Thoracic aorta (tissue), 2 donors: ENCODE results near the gene PRSS38. TPM values are rescaled to one million over a fixed set of nuclear protein-coding genes. Genes with fewer than 3 reads are reported as not detected.

Experiments used
- ATAC-seq: fragments of 150-250 bp; one replicate; pipeline ENCODE4 v1.8.0; 2017; ENCODE audit warnings: low read depth; ENCODE audit not compliant: insufficient number of reproducible peaks, low FRiP score
- DNase-seq: peaks from one replicate; pipeline ENCODE4 v3.0.0-alpha.2; 2020; ENCODE audit warnings: low spot score
- H3K27ac ChIP-seq, 2 donors: fragments of 200-600 bp; sonication (generic); 1 replicate in 1 of 2; 2 replicates in 1 of 2; pipeline ENCODE4 v1.5.1; 2016; ENCODE audit warnings: mild to moderate bottlenecking in 2 of 2, moderate library complexity in 2 of 2
- H3K27me3 ChIP-seq: fragments of 200-600 bp; sonication (generic); replicated peaks from 2 replicates; pipeline ENCODE4 v1.6.0; 2016; ENCODE audit warnings: mild to moderate bottlenecking; ENCODE audit not compliant: insufficient read depth
- H3K36me3 ChIP-seq: fragments of 200-600 bp; sonication (generic); one replicate; pipeline ENCODE4 v1.5.1; 2016
- H3K4me1 ChIP-seq, 2 donors: fragments of 200-600 bp; sonication (generic); 1 replicate in 1 of 2; 2 replicates in 1 of 2; pipeline versions ENCODE4 v1.5.1 to v1.6.0; 2016; ENCODE audit warnings: low read depth in 2 of 2, mild to moderate bottlenecking in 1 of 2; ENCODE audit not compliant: control insufficient read depth in 1 of 2
- H3K4me3 ChIP-seq: fragments of 200-600 bp; sonication (generic); 2 replicates; pipeline ENCODE4 v1.5.1; 2016; ENCODE audit warnings: mild to moderate bottlenecking
- H3K9me3 ChIP-seq: fragments of 200-600 bp; sonication (generic); 2 replicates; pipeline ENCODE4 v1.5.1; 2016
- total RNA-seq, 2 donors: library from RNA; depleted of rRNA; stranded (reverse); fragments of >200 nt; gene quantifications; one replicate each; pipeline versions ENCODE4 v1.1.0 to v1.2.3, GENCODE V29; 2016
- TF ChIP-seq, protein P1 (sequence below): fragments of 200-600 bp; sonication (generic); IDR thresholded peaks from one replicate; pipeline ENCODE4 v1.5.1; 2019; ENCODE audit warnings: antibody characterized with exemption

The PRSS38 gene
- not detected for total RNA-seq

DNA sequence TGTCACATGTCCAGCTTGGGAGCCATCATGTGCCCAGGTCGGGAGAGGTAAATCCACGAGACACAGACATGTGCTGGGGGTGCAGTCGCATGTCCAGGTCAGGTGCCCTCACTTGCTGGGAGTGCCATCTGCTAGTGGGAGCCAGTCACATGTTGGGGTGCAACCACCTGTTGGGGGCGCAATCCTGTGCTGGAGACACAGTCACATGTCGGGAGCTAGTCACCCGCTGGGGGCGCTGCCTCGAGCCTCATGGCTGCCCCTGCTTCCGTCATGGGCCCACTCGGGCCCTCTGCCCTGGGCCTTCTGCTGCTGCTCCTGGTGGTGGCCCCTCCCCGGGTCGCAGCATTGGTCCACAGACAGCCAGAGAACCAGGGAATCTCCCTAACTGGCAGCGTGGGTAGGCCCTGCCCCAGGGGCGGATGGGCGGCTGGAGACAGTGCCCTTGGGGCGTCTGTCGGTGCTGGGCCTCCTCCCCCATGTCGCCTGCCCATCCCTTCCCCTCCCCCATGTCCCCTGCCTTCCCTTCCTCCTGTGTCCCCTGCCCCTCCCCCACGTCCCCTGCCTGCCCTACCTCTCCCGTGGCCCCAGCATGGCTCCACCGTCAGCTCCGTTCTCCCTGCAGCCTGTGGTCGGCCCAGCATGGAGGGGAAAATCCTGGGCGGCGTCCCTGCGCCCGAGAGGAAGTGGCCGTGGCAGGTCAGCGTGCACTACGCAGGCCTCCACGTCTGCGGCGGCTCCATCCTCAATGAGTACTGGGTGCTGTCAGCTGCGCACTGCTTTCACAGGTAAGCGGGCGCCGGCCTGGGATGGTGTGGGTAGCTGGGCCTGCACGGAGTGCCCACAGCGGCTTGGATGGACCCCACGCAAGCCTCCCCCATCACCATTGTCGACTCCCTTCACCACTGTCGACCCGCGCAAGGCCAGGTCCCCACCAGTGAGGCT lies at the start of gene PRSS38:
TSS of gene PRSS38 (plus strand) at position 208 of the 942 bp plus-strand sequence. CDS start at position 250, 42 bp downstream.
- no peaks in the 10 kb centered on the region for H3K4me1 ChIP-seq
- DNase-seq (no peak), ATAC-seq (no peak)
- H3K9me3 ChIP-seq = peaks cover 8% of the 10 kb centered on the region
- H3K4me3 ChIP-seq = no peak within 1 kb of the TSS
- no peak within 1 kb of the TSS for H3K27ac ChIP-seq
- TF ChIP-seq, protein P1, sequence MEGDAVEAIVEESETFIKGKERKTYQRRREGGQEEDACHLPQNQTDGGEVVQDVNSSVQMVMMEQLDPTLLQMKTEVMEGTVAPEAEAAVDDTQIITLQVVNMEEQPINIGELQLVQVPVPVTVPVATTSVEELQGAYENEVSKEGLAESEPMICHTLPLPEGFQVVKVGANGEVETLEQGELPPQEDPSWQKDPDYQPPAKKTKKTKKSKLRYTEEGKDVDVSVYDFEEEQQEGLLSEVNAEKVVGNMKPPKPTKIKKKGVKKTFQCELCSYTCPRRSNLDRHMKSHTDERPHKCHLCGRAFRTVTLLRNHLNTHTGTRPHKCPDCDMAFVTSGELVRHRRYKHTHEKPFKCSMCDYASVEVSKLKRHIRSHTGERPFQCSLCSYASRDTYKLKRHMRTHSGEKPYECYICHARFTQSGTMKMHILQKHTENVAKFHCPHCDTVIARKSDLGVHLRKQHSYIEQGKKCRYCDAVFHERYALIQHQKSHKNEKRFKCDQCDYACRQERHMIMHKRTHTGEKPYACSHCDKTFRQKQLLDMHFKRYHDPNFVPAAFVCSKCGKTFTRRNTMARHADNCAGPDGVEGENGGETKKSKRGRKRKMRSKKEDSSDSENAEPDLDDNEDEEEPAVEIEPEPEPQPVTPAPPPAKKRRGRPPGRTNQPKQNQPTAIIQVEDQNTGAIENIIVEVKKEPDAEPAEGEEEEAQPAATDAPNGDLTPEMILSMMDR = no peak
- H3K36me3 ChIP-seq = no peaks in the 10 kb centered on the region
- H3K27me3 ChIP-seq = no peaks in the 10 kb centered on the region

DNA sequence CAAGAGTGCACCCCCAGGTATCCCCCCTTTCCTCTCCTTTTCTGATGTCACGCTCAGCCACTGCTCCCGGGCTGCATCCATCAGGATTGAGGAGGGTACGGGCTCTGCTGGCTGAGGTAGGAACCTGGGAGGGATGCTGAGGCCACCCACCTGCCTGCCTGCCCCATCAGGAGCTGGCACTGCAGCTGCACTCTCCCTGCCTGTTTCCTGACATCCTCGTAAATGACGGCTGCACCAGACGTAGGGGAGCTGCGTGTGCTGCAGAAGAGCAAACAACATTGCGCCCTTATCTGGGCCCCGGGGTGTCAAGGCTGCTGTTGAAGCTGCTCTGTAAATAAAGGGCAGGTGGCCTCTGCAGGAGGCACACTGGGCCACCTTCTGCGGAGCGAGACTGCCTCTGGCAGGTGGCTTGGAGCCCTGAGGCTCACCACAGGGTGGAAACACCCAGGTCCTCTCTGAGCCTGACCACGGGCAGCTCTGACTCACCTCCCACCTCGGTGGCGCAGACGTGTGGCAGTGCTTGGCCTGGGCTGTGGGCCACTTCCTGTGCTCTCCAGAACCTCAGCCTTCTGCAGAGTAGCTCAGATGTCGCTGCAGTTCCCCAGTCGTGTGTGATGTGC lies 49.4 kb upstream of the PRSS38 start:
- Histone ChIP-seq H3K27me3 (no peaks in the 10 kb centered on the region), H3K4me1 (peaks cover 4 to 11% of the 10 kb centered on the region in 2 donors), H3K27ac (no peak overlapping the region), H3K4me3 (no peak overlapping the region), H3K36me3 (peaks cover 22% of the 10 kb centered on the region), H3K9me3 (no peaks in the 10 kb centered on the region)
- no peak for DNase-seq
- no peak for ATAC-seq
- TF ChIP-seq, protein P1 = no peak

DNA sequence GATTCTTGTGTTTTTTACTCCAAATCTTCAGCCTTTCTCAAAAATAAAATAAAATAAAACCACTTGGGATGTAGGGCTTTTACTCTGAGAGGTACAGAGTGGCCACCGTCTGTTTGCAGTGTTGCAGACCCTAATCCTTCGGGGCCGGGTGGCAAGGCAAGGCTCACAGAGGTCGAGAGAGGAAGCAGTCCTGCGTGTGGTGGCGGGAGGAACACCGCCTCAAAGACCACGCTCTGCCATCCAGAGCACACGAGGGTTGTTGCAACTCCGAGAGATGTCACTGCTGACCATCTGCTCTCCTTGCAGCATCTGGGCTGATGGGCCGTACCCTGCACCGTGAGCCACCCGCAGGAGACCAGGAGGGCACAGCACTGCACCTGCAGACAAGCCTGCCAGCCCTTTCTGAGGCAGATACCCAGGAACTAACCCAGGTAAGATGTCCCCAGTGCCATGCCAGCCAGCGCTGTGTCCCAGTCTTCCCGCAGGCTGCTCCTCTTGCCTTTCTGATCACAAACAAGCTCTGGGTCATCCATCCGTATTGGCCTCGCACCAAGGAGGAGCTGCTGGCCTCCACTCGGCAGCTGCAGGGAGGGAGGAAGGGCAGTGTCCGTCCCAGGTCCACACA lies 48.7 kb upstream of the PRSS38 start:
- Histone ChIP-seq H3K27ac (no peak overlapping the region), H3K36me3 (peaks cover 22% of the 10 kb centered on the region), H3K4me3 (no peak overlapping the region), H3K4me1 (peaks cover 4 to 11% of the 10 kb centered on the region in 2 donors), H3K9me3 (no peaks in the 10 kb centered on the region), H3K27me3 (no peaks in the 10 kb centered on the region)
- ATAC-seq (no peak), DNase-seq (no peak)
- TF ChIP-seq, protein P1 = no peak

DNA sequence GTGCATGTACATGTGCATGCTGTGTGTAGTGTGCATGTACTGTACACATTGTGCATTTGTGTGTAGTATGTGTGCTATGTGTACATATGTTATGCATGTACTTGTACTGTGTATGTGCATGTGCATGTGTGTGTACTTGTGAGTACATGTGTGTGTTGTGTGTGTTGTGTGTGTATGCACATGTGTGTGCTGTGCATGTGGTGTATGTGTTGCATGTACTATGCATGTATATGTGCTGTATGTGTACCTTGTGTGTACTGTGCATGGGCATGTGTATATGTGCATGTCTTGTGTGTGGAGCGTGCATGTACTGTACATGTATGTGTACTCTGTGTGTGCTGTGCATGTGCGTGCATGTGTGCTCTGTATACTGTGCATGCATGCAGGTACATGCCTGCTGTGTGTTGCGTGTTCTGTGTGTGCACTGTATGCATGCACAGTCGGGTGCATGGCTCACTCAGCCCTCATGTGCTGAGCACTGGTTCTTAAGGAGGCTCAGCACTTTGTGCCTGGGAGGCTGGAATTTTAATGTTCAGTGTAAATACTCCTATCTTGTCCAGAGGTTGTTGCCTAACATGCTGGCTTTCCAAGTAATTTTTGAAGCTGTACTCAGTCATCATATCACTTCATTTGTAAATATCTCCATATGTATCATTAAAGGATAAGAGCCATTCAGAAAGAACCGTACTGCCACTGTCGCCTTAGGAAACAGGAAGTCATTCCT lies 47.9 kb upstream of the PRSS38 start:
- H3K27me3 ChIP-seq = no peaks in the 10 kb centered on the region
- H3K4me3 ChIP-seq = no peak overlapping the region
- H3K9me3 ChIP-seq = no peaks in the 10 kb centered on the region
- peaks cover 3 to 5% of the 10 kb centered on the region in 2 donors for H3K4me1 ChIP-seq
- DNase-seq = no peak
- TF ChIP-seq, protein P1 = no peak
- peaks cover 22% of the 10 kb centered on the region for H3K36me3 ChIP-seq
- ATAC-seq = no peak
- no peak overlapping the region for H3K27ac ChIP-seq
